ENCODE results near the gene TTBK2. TPM values are rescaled to one million over a fixed set of nuclear protein-coding genes. Genes with fewer than 3 reads are reported as not detected.

Gene TTBK2
- total and polyA plus RNA-seq, 9 donors, result 5.2 to 28.7 (median 20.2) TPM

- intact Hi-C loops (cut with DNase I), result loop anchor here in 1 of 4 donors (10.0 kb wide), 1 partner anchor 220 kb away; the partner anchor contains the start of gene TTBK2
- H3K36me3 ChIP-seq, result no peaks in the 10 kb centered on the region
- DNase-seq, result peak in 4 of 5 donors; percentile 36 to 66 (median 56)
- no peaks in the 10 kb centered on the region for H3K9me3 ChIP-seq
- no peaks in the 10 kb centered on the region for H3K27me3 ChIP-seq
- WGBS, 3 donors, result 24 to 33% (median 32%) methylated on average over 4 of the region's 4 CpGs
- no peaks in the 10 kb centered on the region for H3K4me1 ChIP-seq (ENCODE audit: insufficient read depth)
- no peak for TF ChIP-seq POLR2A (IDR thresholded peaks at IDR 0.05)
- TF ChIP-seq CTCF (IDR thresholded peaks at IDR 0.05), result peak; percentile 16 to 48 (median 28)
- TF ChIP-seq EP300 (IDR thresholded peaks at IDR 0.05), result no peak
- no peak overlapping the region for H3K4me3 ChIP-seq
- H3K27ac ChIP-seq, result no peak overlapping the region
These were observed 216.1 kb downstream of the TTBK2 start for GRCh38 chr15:42704492-42704926.

GRCh38 chr15:42696626-42697025 is 224.0 kb downstream of the TTBK2 start:
- Histone ChIP-seq H3K36me3 (no peaks in the 10 kb centered on the region), H3K9me3 (no peaks in the 10 kb centered on the region), H3K27me3 (no peaks in the 10 kb centered on the region), H3K27ac (no peak overlapping the region), H3K4me3 (no peak overlapping the region), H3K4me1 (ENCODE audit: insufficient read depth) (no peaks in the 10 kb centered on the region)
- TF ChIP-seq CTCF (IDR thresholded peaks at IDR 0.05), result no peak
- no peak for TF ChIP-seq POLR2A (IDR thresholded peaks at IDR 0.05)
- no peak for TF ChIP-seq EP300 (IDR thresholded peaks at IDR 0.05)
- WGBS, 3 donors, result 77 to 87% (median 81%) methylated on average over 5 of the region's 5 CpGs
- intact Hi-C loops (cut with DNase I), result no loop called here
- DNase-seq, result no peak

GRCh38 chr15:42695527-42696071 is 225.0 kb downstream of the TTBK2 start:
- Histone ChIP-seq H3K36me3 (no peaks in the 10 kb centered on the region), H3K9me3 (no peaks in the 10 kb centered on the region), H3K27me3 (no peaks in the 10 kb centered on the region), H3K4me1 (ENCODE audit: insufficient read depth) (no peaks in the 10 kb centered on the region), H3K27ac (no peak overlapping the region), H3K4me3 (no peak overlapping the region)
- 78 to 87% (median 86%) methylated on average over 6 of the region's 6 CpGs for WGBS, 3 donors
- no peak for TF ChIP-seq EP300 (IDR thresholded peaks at IDR 0.05)
- no peak for TF ChIP-seq POLR2A (IDR thresholded peaks at IDR 0.05)
- no peak for TF ChIP-seq CTCF (IDR thresholded peaks at IDR 0.05)
- intact Hi-C loops (cut with DNase I), result no loop called here
- no peak for DNase-seq

GRCh38 chr15:42694398-42694797 is 226.2 kb downstream of the TTBK2 start:
- DNase-seq, result no peak
- Histone ChIP-seq H3K4me1 (ENCODE audit: insufficient read depth) (no peaks in the 10 kb centered on the region), H3K4me3 (no peak overlapping the region), H3K27ac (no peak overlapping the region), H3K9me3 (no peaks in the 10 kb centered on the region), H3K27me3 (no peaks in the 10 kb centered on the region), H3K36me3 (no peaks in the 10 kb centered on the region)
- TF ChIP-seq EP300 (IDR thresholded peaks at IDR 0.05) (no peak), CTCF (IDR thresholded peaks at IDR 0.05) (no peak), POLR2A (IDR thresholded peaks at IDR 0.05) (no peak)
- 92 to 97% (median 97%) methylated on average over 10 of the region's 10 CpGs for WGBS, 3 donors
- intact Hi-C loops (cut with DNase I), result no loop called here
